Fibroblast of skin of right quadriceps (primary cell): Measurements from ENCODE around the gene TTC3.
"Not testable (repeated sequence)": the region's sequence is repeated elsewhere in the genome, so short reads cannot be mapped to it uniquely, and the experiment has no call there.

Experiments
- DNase-seq: peaks from one replicate; pipeline ENCODE4 v3.0.0-alpha.2; 2013

Gene TTC3

DNA sequence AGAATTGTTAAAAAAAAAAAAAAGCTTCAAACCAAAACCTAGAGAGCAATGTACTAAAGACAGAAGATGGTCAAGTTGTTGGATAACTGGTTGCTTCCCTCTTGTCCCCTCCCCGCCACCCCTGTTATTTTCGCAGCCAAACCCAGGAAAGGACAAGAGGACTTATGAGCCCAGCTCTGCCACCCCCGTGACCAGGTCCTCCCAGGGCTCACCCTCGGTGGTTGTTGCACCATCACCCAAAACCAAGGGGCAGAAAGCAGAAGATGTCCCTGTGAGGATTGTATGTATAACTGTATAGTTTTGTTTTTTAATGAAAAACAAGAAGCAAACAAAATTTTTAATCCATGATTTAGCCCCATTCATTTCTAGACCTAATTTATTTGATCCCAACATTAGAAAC is 124.7 kb downstream of the TTC3 start:
- no peak for DNase-seq

DNA sequence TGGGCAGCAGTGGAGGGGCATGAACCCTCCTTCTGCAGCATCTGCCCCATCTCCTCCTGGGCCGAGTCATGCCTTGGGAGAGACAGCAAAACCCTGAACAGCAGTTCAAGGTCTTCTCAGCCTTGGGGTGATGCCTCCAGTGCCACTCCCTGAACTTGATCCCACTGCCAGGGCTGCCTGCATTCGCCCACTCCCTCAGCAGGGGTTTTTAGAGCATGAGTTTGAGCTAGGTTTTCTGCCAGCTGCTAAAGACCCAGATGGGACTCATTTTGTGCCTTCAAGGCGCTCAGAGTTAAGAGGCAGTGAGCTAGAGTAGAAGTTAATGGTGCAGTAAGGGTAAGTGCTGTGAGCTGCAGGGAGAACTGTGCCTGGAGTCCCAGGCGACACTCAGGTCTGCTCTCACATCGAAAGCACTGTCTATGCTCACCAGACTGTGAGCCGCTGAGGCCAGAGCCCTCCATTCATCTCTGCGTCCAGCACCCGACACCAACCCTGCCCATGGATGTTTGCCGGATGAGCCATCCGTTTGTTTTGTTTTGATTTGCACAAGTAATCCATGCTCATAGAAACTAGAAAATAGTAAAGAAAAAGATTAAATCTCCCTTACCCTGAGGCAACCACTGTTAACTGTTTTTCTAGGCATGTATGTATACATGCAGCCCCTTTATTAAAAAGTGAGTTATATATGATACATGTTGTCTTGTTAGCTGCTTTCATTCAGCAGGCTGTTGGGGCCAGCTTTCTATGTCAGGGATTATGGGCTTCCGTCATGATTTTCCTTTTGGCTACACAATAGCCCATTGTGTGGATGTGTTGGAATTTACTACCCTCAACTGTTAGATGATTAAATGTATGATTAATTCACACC is 126.2 kb downstream of the TTC3 start:
- DNase-seq = no peak

GRCh38 chr21:37200641-37201480 is 127.8 kb downstream of the TTC3 start:
- no peak for DNase-seq

DNA sequence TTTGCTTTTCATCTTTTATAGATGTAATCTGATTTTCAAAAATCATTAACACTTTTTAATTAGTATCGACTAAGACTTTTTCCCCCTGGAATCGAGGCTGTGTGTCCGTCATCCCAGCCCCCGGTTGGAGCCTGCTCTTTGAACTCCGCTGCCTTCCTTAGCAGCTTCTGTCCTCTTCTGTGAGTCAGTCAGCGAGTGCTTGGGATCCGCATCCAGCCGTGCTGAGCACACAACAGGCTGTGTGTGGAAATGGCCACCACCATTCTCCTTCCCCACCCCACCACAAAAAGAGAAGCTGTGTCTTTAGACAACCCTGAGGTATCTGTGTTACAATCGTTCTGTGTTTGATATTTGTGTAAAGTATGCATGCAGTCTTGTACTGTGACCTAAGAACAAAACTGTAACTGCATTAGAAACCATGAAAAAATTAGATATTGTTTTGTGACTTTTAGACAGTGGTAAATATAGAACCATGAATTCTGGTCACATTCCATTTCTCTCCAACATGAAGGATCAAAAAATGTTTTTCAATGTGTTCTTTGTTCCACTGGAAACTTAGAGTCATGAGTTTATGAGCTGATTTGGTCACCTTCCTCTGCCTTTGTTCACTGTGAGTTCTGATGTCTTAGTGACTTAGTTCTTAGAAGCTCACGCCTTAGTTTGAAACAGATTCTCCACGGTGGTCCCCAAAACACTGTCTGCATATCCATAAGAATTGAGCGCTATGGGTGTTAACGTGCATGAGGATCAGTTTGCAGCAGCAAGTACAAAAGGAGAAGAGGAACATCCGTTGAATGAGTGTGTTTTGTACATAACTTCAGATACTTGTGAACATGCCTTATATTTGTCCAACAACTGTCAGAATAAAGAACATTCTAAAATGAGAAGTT is 129.4 kb downstream of the TTC3 start:
- no peak for DNase-seq

- DNase-seq = no peak
Observed at GRCh38 chr21:37204580-37204979, 131.5 kb downstream of the TTC3 start.

GRCh38 chr21:37206496-37206895 is 133.4 kb downstream of the TTC3 start:
- no peak for DNase-seq

GRCh38 chr21:37207441-37208009 is 134.5 kb downstream of the TTC3 start:
- peak; percentile 23 for DNase-seq

DNA sequence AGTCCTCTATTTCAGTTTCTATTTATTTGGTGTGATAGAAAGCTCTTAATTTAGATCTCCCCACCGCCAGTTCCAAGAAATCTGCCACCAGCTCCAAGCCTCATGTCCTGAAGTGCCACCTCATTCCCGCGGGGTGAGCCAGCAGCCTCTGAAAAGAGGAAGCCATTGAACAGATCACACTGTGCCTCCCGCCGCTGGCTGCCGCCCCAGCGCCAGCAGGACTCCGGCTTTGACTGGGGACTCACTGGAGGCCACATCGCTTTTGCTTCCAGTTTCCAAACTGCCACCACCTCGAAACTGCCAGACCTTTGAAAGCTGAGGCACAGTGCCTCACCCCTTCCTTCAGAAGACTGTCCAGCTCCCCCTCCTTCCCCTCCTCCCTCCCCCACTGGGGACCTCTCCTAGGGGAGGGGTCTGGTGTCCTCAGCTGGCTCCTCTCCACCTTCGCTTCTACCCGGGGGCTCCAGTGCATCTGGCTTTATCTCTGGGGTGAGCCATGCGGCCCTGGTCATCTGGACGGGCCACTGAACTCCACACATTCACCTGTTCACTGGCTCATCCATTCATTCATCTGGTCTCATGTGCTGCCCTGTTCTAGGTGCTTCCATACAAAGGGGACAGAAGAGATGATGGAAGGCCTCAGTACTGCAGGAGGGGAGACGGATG is 135.1 kb downstream of the TTC3 start:
- no peak for DNase-seq

DNA sequence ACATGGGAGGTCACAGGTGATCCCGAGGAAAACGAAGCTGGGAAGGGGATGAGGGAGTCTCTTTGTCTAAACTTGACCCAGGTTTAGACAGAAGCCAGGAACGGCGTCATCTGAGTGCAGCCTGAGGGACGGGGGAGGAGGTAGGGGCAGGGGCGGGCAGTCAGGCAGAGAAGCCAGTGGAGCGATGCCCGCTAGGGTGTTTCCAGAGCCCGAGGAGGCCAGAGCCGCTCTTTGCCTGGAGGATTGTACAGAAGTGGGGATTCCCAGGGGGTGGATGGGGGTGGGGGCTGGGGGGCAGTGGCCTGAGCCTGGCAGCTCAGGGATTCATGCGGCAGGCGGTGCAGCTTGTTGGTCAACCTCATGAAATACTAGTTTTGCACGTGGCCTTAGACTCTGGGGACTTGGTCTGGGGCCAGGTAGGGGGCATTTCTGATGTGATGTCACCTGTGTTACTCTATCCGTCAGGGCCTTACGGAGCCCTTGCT is 135.7 kb downstream of the TTC3 start:
- DNase-seq = no peak

GRCh38 chr21:37210130-37210529 is 137.1 kb downstream of the TTC3 start:
- DNase-seq = no peak

- no peak for DNase-seq
Observed at GRCh38 chr21:37210799-37211198, 137.7 kb downstream of the TTC3 start.

GRCh38 chr21:37214952-37215351 is 141.9 kb downstream of the TTC3 start:
- no peak for DNase-seq

GRCh38 chr21:37219761-37220432 is 146.8 kb downstream of the TTC3 start:
- DNase-seq = no peak

DNA sequence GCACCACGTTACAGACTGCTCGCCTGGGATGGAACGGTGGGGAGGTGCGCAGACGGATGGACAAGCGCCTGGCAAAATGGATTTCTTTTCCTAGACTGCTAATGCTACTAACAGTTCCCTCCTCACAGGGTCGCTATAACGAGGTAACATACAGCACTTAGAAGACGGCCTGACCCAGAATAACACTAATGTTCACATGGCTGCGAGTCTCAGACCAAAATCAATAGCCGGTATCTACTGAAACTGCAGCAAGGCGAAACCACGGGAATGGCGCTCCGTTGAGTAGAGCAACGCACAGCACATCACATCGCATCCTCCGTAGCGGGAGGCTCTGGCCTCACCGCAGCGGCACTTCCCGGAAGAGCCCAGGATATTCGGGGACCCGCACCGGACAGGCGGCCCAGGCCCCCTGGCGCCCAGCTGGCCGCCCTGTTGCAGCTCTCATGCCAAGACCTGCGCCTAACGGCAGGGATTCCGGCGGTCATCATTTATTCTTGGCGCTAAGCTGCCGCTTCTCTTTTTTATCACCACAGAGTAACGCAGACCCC is 147.5 kb downstream of the TTC3 start:
- DNase-seq = peak; percentile 51

GRCh38 chr21:37220981-37221664 is 148.1 kb downstream of the TTC3 start:
- DNase-seq = peak; percentile 89

GRCh38 chr21:37222248-37222647 is 149.2 kb downstream of the TTC3 start:
- DNase-seq = not testable (repeated sequence)

- no peak for DNase-seq
Observed at GRCh38 chr21:37223804-37224345, 150.8 kb downstream of the TTC3 start.

DNA sequence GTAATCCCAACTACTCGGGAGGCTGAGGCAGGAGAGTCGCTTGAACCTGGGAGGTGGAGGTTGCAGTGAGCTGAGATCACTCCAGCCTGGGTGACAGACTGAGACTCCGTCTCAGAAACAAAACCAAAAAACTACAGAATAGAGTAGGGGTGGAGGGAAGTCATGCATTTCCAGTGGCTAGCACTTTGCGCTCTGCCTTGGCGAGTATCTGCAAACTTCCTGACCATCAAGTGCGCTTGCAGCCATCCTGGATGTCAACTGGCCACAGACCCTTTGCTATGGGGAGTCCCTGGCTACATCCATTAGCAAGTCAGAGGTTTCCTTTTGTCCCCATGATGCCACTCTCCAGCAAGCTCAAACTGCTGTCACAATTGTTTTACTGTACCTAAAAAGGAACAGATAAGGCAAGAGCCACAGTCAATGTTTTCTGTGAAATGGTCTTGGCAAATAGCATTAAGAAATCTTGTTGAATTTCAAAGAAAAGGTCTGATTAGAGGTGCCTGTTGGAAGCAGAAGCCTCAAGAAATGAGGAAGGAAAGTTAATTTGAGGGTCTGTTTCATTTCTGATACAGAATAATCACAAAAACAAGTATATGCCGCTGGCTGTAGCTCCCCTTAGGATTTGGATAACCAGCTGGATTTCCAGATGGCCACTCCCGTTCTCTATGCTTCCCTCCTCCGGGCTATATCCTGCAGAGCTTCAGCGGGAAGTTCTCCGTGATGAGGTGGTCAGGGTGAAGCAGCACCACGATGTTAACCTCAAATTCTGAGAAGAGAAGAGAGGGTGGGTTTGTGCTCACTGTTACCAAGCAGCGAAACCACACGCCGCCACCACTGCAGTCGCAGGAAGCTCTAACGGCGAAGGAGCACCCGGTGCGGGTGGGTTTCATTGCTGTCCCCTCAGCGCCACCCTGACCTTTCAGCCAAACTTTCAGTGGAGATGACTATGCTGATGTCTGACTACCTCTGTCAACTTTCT is 152.1 kb downstream of the TTC3 start:
- no peak for DNase-seq
